ENCODE measurements around the gene BAZ1B.
A peak's percentile ranks its signal among the peaks of the same experiment; 100 is the strongest.
"Not testable (repeated sequence)": the region's sequence is repeated elsewhere in the genome, so short reads cannot be mapped to it uniquely, and the experiment has no call there.

BAZ1B gene

GRCh38 chr7:73503229-73503628 is 18.9 kb downstream of the BAZ1B start:
- DNase-seq (ENCODE audit: low spot score), result no peak

- DNase-seq (ENCODE audit: low spot score), result no peak
These were observed 25.5 kb downstream of the BAZ1B start for GRCh38 chr7:73496626-73497025.

- DNase-seq (ENCODE audit: low spot score), result not testable (repeated sequence)
These were observed 26.6 kb downstream of the BAZ1B start for GRCh38 chr7:73495507-73495906.

GRCh38 chr7:73489976-73490375 is 32.1 kb downstream of the BAZ1B start:
- no peak for DNase-seq (ENCODE audit: low spot score)

GRCh38 chr7:73487486-73487885 is 34.6 kb downstream of the BAZ1B start:
- no peak for DNase-seq (ENCODE audit: low spot score)

GRCh38 chr7:73483171-73483570 is 38.9 kb downstream of the BAZ1B start:
- DNase-seq (ENCODE audit: low spot score), result no peak

GRCh38 chr7:73482746-73483145 is 39.3 kb downstream of the BAZ1B start:
- DNase-seq (ENCODE audit: low spot score), result no peak

- DNase-seq (ENCODE audit: low spot score), result not testable (repeated sequence)
These were observed 40.6 kb downstream of the BAZ1B start for GRCh38 chr7:73481521-73481920.

GRCh38 chr7:73478549-73478948 is 43.5 kb downstream of the BAZ1B start:
- no peak for DNase-seq (ENCODE audit: low spot score)

- DNase-seq (ENCODE audit: low spot score), result no peak
These were observed 44.7 kb downstream of the BAZ1B start for GRCh38 chr7:73477376-73477775.

- DNase-seq (ENCODE audit: low spot score), result no peak
These were observed 51.9 kb downstream of the BAZ1B start for GRCh38 chr7:73470208-73470607.

- not testable (repeated sequence) for DNase-seq (ENCODE audit: low spot score)
These were observed 55.0 kb downstream of the BAZ1B start for GRCh38 chr7:73467046-73467445.

GRCh38 chr7:73466112-73466511 is 56.0 kb downstream of the BAZ1B start:
- DNase-seq (ENCODE audit: low spot score), result no peak

- no peak for DNase-seq (ENCODE audit: low spot score)
These were observed 58.1 kb downstream of the BAZ1B start for GRCh38 chr7:73463966-73464365.

- DNase-seq (ENCODE audit: low spot score), result no peak
These were observed 58.8 kb downstream of the BAZ1B start for GRCh38 chr7:73463260-73463659.

- DNase-seq (ENCODE audit: low spot score), result no peak
These were observed 60.3 kb downstream of the BAZ1B start for GRCh38 chr7:73461782-73462285.

- no peak for DNase-seq (ENCODE audit: low spot score)
These were observed 67.7 kb downstream of the BAZ1B start for GRCh38 chr7:73454424-73454823.

GRCh38 chr7:73452999-73453635 is 69.0 kb downstream of the BAZ1B start:
- no peak for DNase-seq (ENCODE audit: low spot score)

- peak; percentile 62 for DNase-seq (ENCODE audit: low spot score)
These were observed 70.2 kb downstream of the BAZ1B start for GRCh38 chr7:73451780-73452398.

GRCh38 chr7:73449422-73449821 is 72.7 kb downstream of the BAZ1B start:
- DNase-seq (ENCODE audit: low spot score), result no peak

- no peak for DNase-seq (ENCODE audit: low spot score)
These were observed 73.5 kb downstream of the BAZ1B start for GRCh38 chr7:73448609-73449008.

- no peak for DNase-seq (ENCODE audit: low spot score)
These were observed 74.9 kb downstream of the BAZ1B start for GRCh38 chr7:73447121-73447733.

- DNase-seq (ENCODE audit: low spot score), result no peak
These were observed 75.4 kb downstream of the BAZ1B start for GRCh38 chr7:73446682-73447081.

All from CD4-positive, alpha-beta T cell treated with Interleukin-15 for 4 hours (primary cell).